Left colon (tissue), 2 donors: ENCODE measurements around the gene SHMT2. TPM values are rescaled to one million over a fixed set of nuclear protein-coding genes. Genes with fewer than 3 reads are reported as not detected.

Source experiments
- ATAC-seq: fragments of 200-7000 bp; cut with Tn5 transposase; one replicate; pipeline ENCODE4 v1.9.1; 2020; ENCODE audit warnings: mild to moderate bottlenecking, moderate library complexity
- DNase-seq, 2 donors: peaks; one replicate each; pipeline ENCODE4 v3.0.0-alpha.2; 2020
- intact Hi-C, 2 donors: fragments of 100-400 bp; cut with DNase I in 1 of 2; cut with micrococcal nuclease in 1 of 2; formaldehyde crosslinking; loops; one replicate each; pipeline versions ENCODE4 v1.11.2 to v1.14.0; 2022; cut with DNase I, micrococcal nuclease
- total RNA-seq, 2 donors: library from RNA; stranded (reverse); fragmentation: NEBNext Ultra II Directional; extraction: Animal tissue kit (Norgen Biotek cat#: 25700); gene quantifications; one replicate each; pipeline ENCODE4 v1.2.1, GENCODE V29; 2021
- donor health status: DM: no; HTN: no; CAD: no.
- donor health status: DM: yes; HTN: yes; CAD: no.

Gene SHMT2
- total RNA-seq, 2 donors from 2014 or later, result 45.3 to 58.8 TPM

- DNase-seq, result no peak
- ATAC-seq, result no peak
- intact Hi-C loops, result no loop called here
These were observed 33.7 kb upstream of the SHMT2 start for GRCh38 chr12:57195611-57196371.

- no peak for DNase-seq
- intact Hi-C loops, result no loop called here
- ATAC-seq, result no peak
These were observed 33.1 kb upstream of the SHMT2 start for GRCh38 chr12:57196439-57196838.

- intact Hi-C loops, result no loop called here
- ATAC-seq (no peak), DNase-seq (no peak)
These were observed 32.6 kb upstream of the SHMT2 start for GRCh38 chr12:57196956-57197355.

- intact Hi-C loops, result no loop called here
- no peak for DNase-seq
- ATAC-seq, result no peak
These were observed 31.2 kb upstream of the SHMT2 start for GRCh38 chr12:57198329-57198728.

- no peak for DNase-seq
- intact Hi-C loops, result no loop called here
- no peak for ATAC-seq
These were observed 30.3 kb upstream of the SHMT2 start for GRCh38 chr12:57199191-57199590.

- DNase-seq (no peak), ATAC-seq (no peak)
- intact Hi-C loops, result no loop called here
These were observed 29.0 kb upstream of the SHMT2 start for GRCh38 chr12:57200497-57200896.

GRCh38 chr12:57201219-57201618, 28.3 kb upstream of the SHMT2 start:
- no peak for ATAC-seq
- no peak for DNase-seq
- intact Hi-C loops, result no loop called here

- DNase-seq, result no peak
- no peak for ATAC-seq
- intact Hi-C loops, result no loop called here
These were observed 27.9 kb upstream of the SHMT2 start for GRCh38 chr12:57201631-57202030.

- intact Hi-C loops, result no loop called here
- no peak for ATAC-seq
- no peak for DNase-seq
These were observed 27.2 kb upstream of the SHMT2 start for GRCh38 chr12:57202321-57202720.

- ATAC-seq, result no peak
- intact Hi-C loops, result no loop called here
- DNase-seq, result no peak
These were observed 26.3 kb upstream of the SHMT2 start for GRCh38 chr12:57203201-57203600.

- DNase-seq (no peak), ATAC-seq (no peak)
- intact Hi-C loops, result no loop called here
These were observed 25.7 kb upstream of the SHMT2 start for GRCh38 chr12:57203791-57204190.

- intact Hi-C loops, result no loop called here
- no peak for ATAC-seq
- DNase-seq, result no peak
These were observed 25.1 kb upstream of the SHMT2 start for GRCh38 chr12:57204454-57204853.

- DNase-seq, result no peak
- intact Hi-C loops, result no loop called here
- no peak for ATAC-seq
These were observed 24.3 kb upstream of the SHMT2 start for GRCh38 chr12:57205186-57205585.

GRCh38 chr12:57205931-57206330, 23.6 kb upstream of the SHMT2 start:
- DNase-seq (no peak), ATAC-seq (no peak)
- intact Hi-C loops, result no loop called here

GRCh38 chr12:57207731-57208630, 21.5 kb upstream of the SHMT2 start:
- intact Hi-C loops, result no loop called here
- no peak for ATAC-seq
- no peak for DNase-seq

GRCh38 chr12:57208631-57209282, 20.8 kb upstream of the SHMT2 start:
- no peak for ATAC-seq
- intact Hi-C loops, result no loop called here
- DNase-seq, result no peak

- intact Hi-C loops, result no loop called here
- ATAC-seq, result no peak
- no peak for DNase-seq
These were observed 19.6 kb upstream of the SHMT2 start for GRCh38 chr12:57209916-57210315.

- intact Hi-C loops, result no loop called here
- no peak for ATAC-seq
- DNase-seq, result no peak
These were observed 19.1 kb upstream of the SHMT2 start for GRCh38 chr12:57210461-57210860.

- no peak for ATAC-seq
- DNase-seq, result no peak
- intact Hi-C loops, result no loop called here
These were observed 18.4 kb upstream of the SHMT2 start for GRCh38 chr12:57210926-57211692.
